IMR-90 (cell line): ENCODE results near the gene YAF2. TPM values are rescaled to one million over a fixed set of nuclear protein-coding genes. Genes with fewer than 3 reads are reported as not detected.

ENCODE experiments used
- ATAC-seq: fragments of 200-7000 bp; cut with Tn5 transposase; 2 replicates; pipeline ENCODE4 v1.9.1; 2020; ENCODE audit warnings: low read depth, mild to moderate bottlenecking, moderate library complexity
- BruUV-seq: library from RNA; stranded (reverse); fragments of 400-500 nt; replicated peaks from 2 replicates; lab custom pipeline; 2021; lab: Mats Ljungman, UMichigan
- CTCF ChIA-PET: fragments of 300-600 bp; formaldehyde crosslinking; extraction: SDS; loops from one replicate; lab custom pipeline; 2021; ENCODE audit warnings: antibody characterized with exemption; lab: Yijun Ruan, JAX
- POLR2A ChIA-PET: fragments of 300-600 bp; sonication (Branson Sonifier 250); formaldehyde crosslinking; loops from one replicate; lab custom pipeline; 2022; ENCODE audit warnings: antibody characterized with exemption; ENCODE audit not compliant: unreplicated experiment; lab: Charles Lee
- DNase-seq: peaks from one replicate; pipeline ENCODE4 v3.0.0; 2013
- H2AFZ ChIP-seq: replicated peaks from 2 replicates; pipeline ENCODE3; 2013; ENCODE audit warnings: low read length, mild to moderate bottlenecking; ENCODE audit not compliant: poor library complexity
- H2AK5ac ChIP-seq: 2 replicates; pipeline ENCODE4 v1.6.1; 2013; ENCODE audit warnings: low read depth, low read length, inconsistent platforms
- H2AK9ac ChIP-seq: replicated peaks from 2 replicates; pipeline ENCODE3; 2013; ENCODE audit warnings: mild to moderate bottlenecking, low read depth, low read length, moderate library complexity; ENCODE audit not compliant: poor library complexity
- H2BK120ac ChIP-seq: 2 replicates; pipeline ENCODE4 v1.6.1; 2013; ENCODE audit warnings: low read depth, low read length, inconsistent platforms
- H2BK15ac ChIP-seq: 3 replicates; pipeline ENCODE4 v1.6.1; 2013; ENCODE audit warnings: low read depth, low read length, inconsistent platforms
- H2BK20ac ChIP-seq: 2 replicates; pipeline ENCODE4 v1.6.1; 2013; ENCODE audit warnings: low read depth, mild to moderate bottlenecking, inconsistent platforms, low read length, moderate library complexity
- H2BK5ac ChIP-seq: 2 replicates; pipeline ENCODE4 v1.6.1; 2013; ENCODE audit warnings: mild to moderate bottlenecking, low read depth, low read length, inconsistent platforms; ENCODE audit not compliant: poor library complexity, severe bottlenecking
- H3K14ac ChIP-seq: replicated peaks from 2 replicates; pipeline ENCODE4 v1.6.1; 2013; ENCODE audit warnings: low read depth, low read length, inconsistent platforms
- H3K18ac ChIP-seq: 2 replicates; pipeline ENCODE4 v1.6.1; 2013; ENCODE audit warnings: low read depth, low read length, control low read depth
- H3K23ac ChIP-seq: 2 replicates; pipeline ENCODE4 v1.6.1; 2013; ENCODE audit warnings: low read depth, low read length, inconsistent platforms
- H3K27ac ChIP-seq: 2 replicates; pipeline ENCODE4 v1.5.1; 2013; ENCODE audit warnings: mild to moderate bottlenecking, control low read depth, low read length; ENCODE audit not compliant: insufficient read depth
- H3K27me3 ChIP-seq: 2 replicates; pipeline ENCODE4 v1.6.1; 2013; ENCODE audit warnings: low read length; ENCODE audit not compliant: control insufficient read depth, insufficient read depth
- H3K36me3 ChIP-seq: 2 replicates; pipeline ENCODE4 v1.6.1; 2013; ENCODE audit warnings: low read length, mixed read lengths; ENCODE audit not compliant: control insufficient read depth, insufficient read depth
- H3K4ac ChIP-seq: 2 replicates; pipeline ENCODE4 v1.6.1; 2013; ENCODE audit warnings: low read depth, low read length, inconsistent platforms
- H3K4me1 ChIP-seq: 2 replicates; pipeline ENCODE4 v1.6.1; 2013; ENCODE audit warnings: low read length, mixed read lengths; ENCODE audit not compliant: control insufficient read depth, insufficient read depth
- H3K4me2 ChIP-seq: 2 replicates; pipeline ENCODE4 v1.6.1; 2013; ENCODE audit warnings: low read depth, mild to moderate bottlenecking, control low read depth, low read length, moderate library complexity
- H3K4me3 ChIP-seq: 2 replicates; pipeline ENCODE4 v1.5.1; 2013; ENCODE audit warnings: low read depth, mild to moderate bottlenecking, control low read depth, low read length, moderate library complexity; ENCODE audit not compliant: insufficient read depth
- H3K56ac ChIP-seq: 2 replicates; pipeline ENCODE4 v1.6.1; 2013; ENCODE audit warnings: low read length, inconsistent platforms; ENCODE audit not compliant: insufficient read depth; ENCODE audit errors: extremely low read depth
- H3K79me1 ChIP-seq, 2 experiments: 2 replicates each; pipeline ENCODE4 v1.6.1; 2013; ENCODE audit warnings: low read length in 2 of 2, inconsistent platforms in 1 of 2, low read depth in 1 of 2
- H3K9ac ChIP-seq: 2 replicates; pipeline ENCODE4 v1.6.1; 2013; ENCODE audit warnings: low read depth, low read length, control low read depth
- H3K9me1 ChIP-seq: 2 replicates; pipeline ENCODE4 v1.6.1; 2013; ENCODE audit warnings: low read length, inconsistent platforms; ENCODE audit not compliant: insufficient read depth
- H3K9me3 ChIP-seq: 2 replicates; pipeline ENCODE4 v1.6.1; 2013; ENCODE audit warnings: low read length; ENCODE audit not compliant: control insufficient read depth, insufficient read depth
- H4K20me1 ChIP-seq: 2 replicates; pipeline ENCODE4 v1.6.1; 2013; ENCODE audit warnings: low read length, inconsistent platforms; ENCODE audit not compliant: insufficient read depth
- H4K5ac ChIP-seq: 2 replicates; pipeline ENCODE4 v1.6.1; 2013; ENCODE audit warnings: mild to moderate bottlenecking, low read depth, low read length, control low read depth
- H4K8ac ChIP-seq, 2 experiments: 2 replicates each; pipeline ENCODE4 v1.6.1; 2013; ENCODE audit warnings: low read depth in 2 of 2, low read length in 2 of 2, control low read depth in 1 of 2, inconsistent platforms in 1 of 2
- H4K91ac ChIP-seq: 2 replicates; pipeline ENCODE4 v1.6.1; 2013; ENCODE audit warnings: low read depth, low read length, inconsistent platforms; ENCODE audit not compliant: insufficient read depth
- BHLHE40 ChIP-seq: fragments of 150-350 bp; IDR thresholded peaks from 2 replicates; pipeline ENCODE4 v1.6.1; 2016; ENCODE audit warnings: mild to moderate bottlenecking, low read depth, low read length
- CEBPB ChIP-seq: IDR thresholded peaks from 2 replicates; pipeline ENCODE4 v1.6.1; 2012; ENCODE audit warnings: low read depth, low read length, improper control_type of control experiment
- CHD1 ChIP-seq: IDR thresholded peaks from 2 replicates; pipeline ENCODE4 v1.6.1; 2012; ENCODE audit warnings: low read depth, low read length, improper control_type of control experiment
- CTCF ChIP-seq: conservative IDR thresholded peaks from 2 replicates; pipeline ENCODE4 v1.5.1; 2012; ENCODE audit warnings: mild to moderate bottlenecking, low read depth, low read length, improper control_type of control experiment
- ELK1 ChIP-seq: fragments of 150-350 bp; IDR thresholded peaks from 2 replicates; pipeline ENCODE4 v1.6.1; 2016; ENCODE audit warnings: low read depth, mild to moderate bottlenecking, low read length, moderate library complexity, borderline replicate concordance
- FOS ChIP-seq: fragments of 150-350 bp; IDR thresholded peaks from 2 replicates; pipeline ENCODE4 v1.6.1; 2016; ENCODE audit warnings: low read depth, low read length
- MAFK ChIP-seq: IDR thresholded peaks from 2 replicates; pipeline ENCODE4 v1.6.1; 2012; ENCODE audit warnings: low read depth, low read length, improper control_type of control experiment
- MAZ ChIP-seq: IDR thresholded peaks from 2 replicates; pipeline ENCODE4 v1.6.1; 2012; ENCODE audit warnings: low read depth, mild to moderate bottlenecking, low read length, improper control_type of control experiment, moderate library complexity, borderline replicate concordance
- MXI1 ChIP-seq: IDR thresholded peaks from 2 replicates; pipeline ENCODE4 v1.6.1; 2012; ENCODE audit warnings: low read depth, mild to moderate bottlenecking, low read length, moderate library complexity, borderline replicate concordance
- NFE2L2 ChIP-seq: fragments of 150-350 bp; IDR thresholded peaks from 2 replicates; pipeline ENCODE4 v1.6.1; 2016; ENCODE audit warnings: low read depth, mild to moderate bottlenecking, low read length
- POLR2A ChIP-seq: IDR thresholded peaks from 2 replicates; pipeline ENCODE4 v1.6.1; 2012; ENCODE audit warnings: mild to moderate bottlenecking, low read depth, low read length
- RAD21 ChIP-seq: IDR thresholded peaks from 2 replicates; pipeline ENCODE4 v1.6.1; 2012; ENCODE audit warnings: low read length, improper control_type of control experiment
- RCOR1 ChIP-seq: IDR thresholded peaks from 2 replicates; pipeline ENCODE4 v1.6.1; 2012; ENCODE audit warnings: mild to moderate bottlenecking, low read length, improper control_type of control experiment; ENCODE audit not compliant: insufficient replicate concordance
- RFX5 ChIP-seq: IDR thresholded peaks from 2 replicates; pipeline ENCODE4 v1.8.0; 2012; ENCODE audit warnings: low read depth, mild to moderate bottlenecking, low read length, moderate library complexity
- SMC3 ChIP-seq: fragments of 150-350 bp; IDR thresholded peaks from 2 replicates; pipeline ENCODE4 v1.6.1; 2016; ENCODE audit warnings: low read depth, mild to moderate bottlenecking, antibody characterized with exemption, low read length, moderate library complexity
- WGBS, 2 experiments: methylation state at CpG; one replicate each; pipeline versions ENCODE4 v1.1.5 to v1.1.7; 2013; ENCODE audit warnings: missing lambda C conversion rate in 2 of 2; ENCODE audit not compliant: insufficient read length in 1 of 2; ENCODE audit errors: extremely low coverage in 2 of 2; 5-methylcytosine and 5-hydroxymethylcytosine counted together
- dilution Hi-C: fragments of 300-500 bp; cut with HindIII; formaldehyde crosslinking; loops from one replicate; pipeline ENCODE4 v1.14.3; 2018; ENCODE audit warnings: low sequenced_read_pairs; ENCODE audit not compliant: unreplicated experiment
- in situ Hi-C: fragments of 300-500 bp; cut with MboI; formaldehyde crosslinking; loops from 3 replicates; pipeline ENCODE4 v1.14.3; 2019; ENCODE audit warnings: low sequenced_read_pairs, inconsistent platforms, mixed read lengths
- intact Hi-C: fragments of 100-400 bp; cut with micrococcal nuclease; formaldehyde crosslinking; loops from 2 replicates; pipeline ENCODE4 v1.10.0; 2022
- polyA plus RNA-seq, 3 experiments: library from polyadenylated mRNA; depleted of rRNA; stranded (reverse); fragments of >200 nt; gene quantifications; 2 replicates each; pipeline ENCODE4 v1.2.3, GENCODE V29; 2012; ENCODE audit warnings: low replicate concordance in 1 of 3
- total RNA-seq: library from RNA; depleted of rRNA; stranded (reverse); fragments of >200 nt; gene quantifications from 2 replicates; pipeline ENCODE4 v1.2.3, GENCODE V29; 2012
- TF ChIP-seq, protein P1 (sequence below): fragments of 150-350 bp; IDR thresholded peaks from 2 replicates; pipeline ENCODE4 v1.6.1; 2017; ENCODE audit warnings: mild to moderate bottlenecking, antibody characterized with exemption, low read length, low read depth

Gene YAF2
- total and polyA plus RNA-seq, 2 of the 4 experiments (the other 2 are of a cell fraction): 7.9 to 14.2 TPM

DNA sequence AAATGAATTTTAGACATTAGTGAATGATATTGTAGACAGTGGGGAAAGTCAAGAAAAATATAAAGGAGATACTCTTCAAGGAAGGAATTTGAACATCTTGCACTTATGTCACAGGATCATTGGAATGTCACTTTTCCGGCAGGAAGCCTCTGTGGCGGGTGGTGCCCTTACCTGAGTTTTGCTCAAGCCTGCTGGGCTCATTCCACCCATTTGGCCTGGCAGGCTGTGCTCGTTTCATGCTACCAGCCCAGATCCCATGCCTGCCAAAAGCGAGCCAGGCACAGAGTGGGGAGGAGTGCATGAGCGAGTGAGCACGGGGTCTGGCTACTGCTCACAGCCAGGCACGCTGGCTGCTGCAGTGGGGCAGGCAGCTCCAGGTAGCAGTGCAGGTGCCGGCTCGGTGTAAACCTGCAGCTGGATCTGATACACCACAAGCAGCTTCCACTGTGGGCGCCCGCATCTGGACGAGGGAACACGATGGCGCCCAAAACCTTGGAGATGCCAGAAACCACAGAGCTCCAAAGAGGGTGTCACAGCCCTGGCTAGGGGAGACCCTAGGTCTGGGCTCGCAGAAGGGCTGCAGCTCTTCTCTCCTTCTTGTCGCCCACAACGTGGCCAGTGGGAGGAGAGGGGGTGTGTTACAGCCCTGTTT is 28.7 kb upstream of the YAF2 start:
- Histone ChIP-seq H3K9me3 (no peaks in the 10 kb centered on the region), H3K4me2 (no peak overlapping the region), H4K5ac (no peak overlapping the region), H3K9me1 (no peaks in the 10 kb centered on the region), H3K18ac (no peak overlapping the region), H3K36me3 (no peaks in the 10 kb centered on the region), H3K23ac (no peak overlapping the region), H3K79me1 (no peaks in the 10 kb centered on the region), H3K4me1 (no peaks in the 10 kb centered on the region), H3K27ac (no peak overlapping the region), H4K20me1 (no peaks in the 10 kb centered on the region), H2BK5ac (no peak overlapping the region), H3K27me3 (no peaks in the 10 kb centered on the region), H2BK15ac (no peak overlapping the region), H2AK9ac (no peak overlapping the region), H2BK120ac (no peak overlapping the region), H3K9ac (no peak overlapping the region), H4K91ac (no peak overlapping the region), H2BK20ac (no peak overlapping the region), H2AK5ac (no peak overlapping the region), H4K8ac (no peak overlapping the region), H3K56ac (no peak overlapping the region), H3K14ac (no peak overlapping the region), H3K4ac (no peak overlapping the region), H3K4me3 (no peak overlapping the region), H2AFZ (no peak overlapping the region)
- dilution Hi-C loops: no loop called here
- no TSS peak for BruUV-seq
- ATAC-seq (no peak), DNase-seq (no peak)
- 93% methylated on average over 8 of the region's 17 CpGs; no CpG with 5 or more reads in 1 of the 2 experiments for WGBS, 2 experiments
- ChIA-PET CTCF (no interaction called here), POLR2A (no interaction called here)
- intact Hi-C loops: no loop called here
- in situ Hi-C loops: no loop called here
- TF ChIP-seq SMC3 (no peak), FOS (no peak), RAD21 (no peak), CTCF (no peak), POLR2A (no peak), CEBPB (no peak), ELK1 (no peak), RCOR1 (no peak), MXI1 (no peak), NFE2L2 (no peak), RFX5 (no peak), MAFK (no peak), MAZ (no peak), BHLHE40 (no peak), CHD1 (no peak)
- TF ChIP-seq, protein P1, sequence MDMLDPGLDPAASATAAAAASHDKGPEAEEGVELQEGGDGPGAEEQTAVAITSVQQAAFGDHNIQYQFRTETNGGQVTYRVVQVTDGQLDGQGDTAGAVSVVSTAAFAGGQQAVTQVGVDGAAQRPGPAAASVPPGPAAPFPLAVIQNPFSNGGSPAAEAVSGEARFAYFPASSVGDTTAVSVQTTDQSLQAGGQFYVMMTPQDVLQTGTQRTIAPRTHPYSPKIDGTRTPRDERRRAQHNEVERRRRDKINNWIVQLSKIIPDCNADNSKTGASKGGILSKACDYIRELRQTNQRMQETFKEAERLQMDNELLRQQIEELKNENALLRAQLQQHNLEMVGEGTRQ: no peak
